Measurements from ENCODE around the gene CYFIP1.

Gene CYFIP1

DNA sequence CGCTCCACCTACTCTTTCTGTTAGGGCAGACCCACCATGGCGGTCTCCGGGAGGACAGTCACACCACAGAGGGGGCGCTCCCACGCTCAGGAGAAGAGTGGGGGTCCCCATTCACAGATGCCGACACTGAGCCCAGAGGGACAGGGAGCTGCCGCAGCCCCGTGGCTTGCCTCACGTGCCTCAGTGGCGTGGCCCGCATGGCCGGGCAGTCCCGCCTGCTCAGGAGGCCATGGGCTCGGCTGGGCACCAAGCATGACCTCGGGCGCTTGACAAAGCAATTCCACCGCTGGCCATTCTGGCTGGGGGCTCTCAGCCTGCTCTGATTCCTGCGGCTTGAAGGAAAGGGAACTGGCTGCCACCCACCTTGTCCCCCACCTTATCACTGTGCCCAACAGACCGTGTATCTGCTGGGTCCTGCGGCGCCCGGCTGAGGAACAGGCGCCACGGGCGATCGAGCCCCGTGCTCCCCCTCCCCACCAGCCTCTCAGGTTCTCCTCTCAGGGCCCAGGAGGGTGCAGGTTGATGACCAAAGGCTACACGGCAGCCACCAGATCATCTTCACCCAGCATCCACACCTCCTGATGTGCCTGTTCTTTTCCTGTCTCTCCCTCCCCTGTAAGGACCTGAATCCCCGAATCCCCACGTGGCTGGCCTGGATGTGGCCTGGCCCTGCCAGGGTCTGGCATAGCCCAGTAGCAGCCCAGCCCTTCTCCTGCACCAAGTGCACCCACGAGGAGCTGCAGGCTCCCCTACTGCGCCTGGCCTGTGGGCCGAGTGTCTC, 20.7 kb downstream of the CYFIP1 start:
- no peak for TF ChIP-seq ZNF274 (IDR thresholded peaks at IDR 0.05; ENCODE audit: low read depth, low read length)
- H3K4me3 ChIP-seq (ENCODE audit: low read length): no peak overlapping the region

DNA sequence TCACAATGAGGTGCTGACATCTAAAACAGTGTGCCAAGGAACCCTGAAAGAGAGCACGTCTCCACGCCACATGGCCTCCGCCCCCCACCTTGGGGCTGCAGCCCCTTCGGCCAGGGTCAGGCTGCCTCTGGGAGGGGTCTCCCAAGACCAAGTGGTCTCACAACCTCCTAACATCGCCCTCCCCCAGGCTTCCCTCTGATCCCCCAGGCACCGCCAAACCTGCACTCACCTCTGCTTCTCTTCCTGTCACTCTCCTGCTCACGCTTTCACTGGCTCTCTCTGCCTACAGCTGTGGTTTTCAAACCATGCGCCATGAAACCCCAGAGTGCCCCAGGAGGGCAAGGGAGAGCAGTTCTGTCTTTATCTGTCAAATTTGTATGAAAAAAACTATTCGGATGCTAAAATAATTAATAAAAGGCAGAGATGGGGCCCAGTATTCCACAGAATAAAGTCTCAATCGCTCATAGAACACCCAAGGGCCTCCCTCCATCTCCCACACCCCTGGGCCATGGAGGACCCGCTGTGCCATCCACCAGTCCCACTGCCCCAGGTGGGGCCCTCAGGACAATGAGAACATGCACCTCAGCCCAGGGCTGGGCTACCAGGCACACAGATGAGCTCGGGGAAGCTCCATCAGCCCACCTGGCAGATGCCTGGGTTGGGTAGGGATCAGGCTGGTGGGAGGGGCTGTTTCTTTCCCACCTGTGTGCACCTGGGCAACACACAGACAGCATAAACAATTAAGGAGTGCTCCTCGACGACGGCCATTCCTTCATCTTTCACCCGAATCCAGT, 21.5 kb downstream of the CYFIP1 start:
- no peak overlapping the region for H3K4me3 ChIP-seq (ENCODE audit: low read length)
- no peak for TF ChIP-seq ZNF274 (IDR thresholded peaks at IDR 0.05; ENCODE audit: low read depth, low read length)

DNA sequence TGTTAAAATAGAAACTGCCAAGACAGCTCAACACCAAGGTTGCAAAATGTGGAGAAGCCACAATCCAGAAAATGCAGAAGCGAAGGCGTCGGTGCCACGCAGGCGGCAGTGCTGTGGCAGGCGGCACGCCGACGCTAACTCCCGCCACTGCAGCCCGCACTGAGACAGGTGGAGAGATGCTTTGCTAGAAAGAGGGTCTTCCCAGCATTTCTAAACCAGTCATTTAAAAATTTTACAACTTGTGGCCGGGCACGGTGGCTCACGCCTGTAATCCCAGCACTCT, 23.2 kb downstream of the CYFIP1 start:
- TF ChIP-seq ZNF274 (IDR thresholded peaks at IDR 0.05; ENCODE audit: low read depth, low read length): no peak
- H3K4me3 ChIP-seq (ENCODE audit: low read length): no peak overlapping the region

DNA sequence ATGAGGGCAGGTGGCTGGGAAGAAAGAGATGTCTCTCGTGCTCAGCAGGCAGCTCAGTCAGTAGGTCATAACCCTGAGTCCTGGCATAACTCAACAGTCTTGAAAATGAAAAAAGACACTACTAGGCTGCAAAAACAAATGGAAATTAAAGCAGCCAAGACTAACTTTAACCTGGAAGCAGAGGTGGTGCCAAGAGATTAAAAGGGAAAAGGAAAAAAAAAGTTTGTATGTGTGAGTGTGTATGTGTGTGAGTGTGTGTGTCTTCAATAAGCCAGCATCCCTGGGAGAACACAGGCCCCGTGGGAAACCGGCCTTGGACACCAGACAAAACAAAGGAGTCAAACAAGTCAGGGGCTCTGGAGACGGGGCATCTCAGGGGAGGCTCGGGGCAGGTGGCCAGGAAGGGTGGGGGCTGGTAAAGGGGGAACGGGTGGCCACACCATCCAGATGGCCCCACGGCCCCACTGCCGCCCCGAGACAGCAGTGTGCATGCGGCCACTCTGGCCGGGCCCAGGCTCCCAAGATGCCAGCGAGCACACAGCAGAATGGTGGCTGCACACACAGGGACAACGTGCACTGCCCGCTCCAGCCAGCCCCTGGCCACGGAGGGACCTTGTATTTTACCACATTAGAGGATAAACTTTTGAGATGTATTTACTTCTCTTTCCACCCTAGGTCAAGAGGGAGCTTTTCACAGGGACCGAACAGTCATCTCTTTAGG, 23.8 kb downstream of the CYFIP1 start:
- H3K4me3 ChIP-seq (ENCODE audit: low read length): no peak overlapping the region
- TF ChIP-seq ZNF274 (IDR thresholded peaks at IDR 0.05; ENCODE audit: low read depth, low read length): no peak

DNA sequence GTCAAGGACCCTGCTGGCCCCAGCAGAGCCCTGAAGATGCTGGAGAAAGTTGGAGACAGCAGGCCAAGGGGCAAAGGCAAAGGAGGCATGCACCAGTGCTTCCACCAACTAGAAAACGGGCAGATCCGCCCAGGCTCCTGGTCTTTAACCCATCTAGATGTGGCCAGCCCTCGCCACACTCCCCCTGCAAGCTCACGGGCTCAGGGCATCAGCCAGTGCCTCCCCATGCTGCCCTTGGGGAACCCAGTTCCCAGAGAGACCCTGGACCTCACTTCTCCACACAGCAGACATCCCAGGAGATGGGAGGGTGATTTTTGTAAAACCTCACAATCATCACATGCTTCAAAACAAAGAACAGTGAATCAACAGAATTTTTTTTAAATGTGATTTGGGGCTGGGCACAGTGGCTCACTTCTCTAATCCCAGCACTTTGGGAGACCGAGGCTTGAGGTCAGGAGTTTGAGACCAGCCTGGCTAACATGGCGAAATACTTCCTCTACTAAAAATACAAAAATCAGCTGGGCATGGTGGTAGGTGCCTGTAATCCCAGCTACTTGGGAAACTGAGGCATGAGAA, 24.5 kb downstream of the CYFIP1 start:
- no peak overlapping the region for H3K4me3 ChIP-seq (ENCODE audit: low read length)
- TF ChIP-seq ZNF274 (IDR thresholded peaks at IDR 0.05; ENCODE audit: low read depth, low read length): no peak

DNA sequence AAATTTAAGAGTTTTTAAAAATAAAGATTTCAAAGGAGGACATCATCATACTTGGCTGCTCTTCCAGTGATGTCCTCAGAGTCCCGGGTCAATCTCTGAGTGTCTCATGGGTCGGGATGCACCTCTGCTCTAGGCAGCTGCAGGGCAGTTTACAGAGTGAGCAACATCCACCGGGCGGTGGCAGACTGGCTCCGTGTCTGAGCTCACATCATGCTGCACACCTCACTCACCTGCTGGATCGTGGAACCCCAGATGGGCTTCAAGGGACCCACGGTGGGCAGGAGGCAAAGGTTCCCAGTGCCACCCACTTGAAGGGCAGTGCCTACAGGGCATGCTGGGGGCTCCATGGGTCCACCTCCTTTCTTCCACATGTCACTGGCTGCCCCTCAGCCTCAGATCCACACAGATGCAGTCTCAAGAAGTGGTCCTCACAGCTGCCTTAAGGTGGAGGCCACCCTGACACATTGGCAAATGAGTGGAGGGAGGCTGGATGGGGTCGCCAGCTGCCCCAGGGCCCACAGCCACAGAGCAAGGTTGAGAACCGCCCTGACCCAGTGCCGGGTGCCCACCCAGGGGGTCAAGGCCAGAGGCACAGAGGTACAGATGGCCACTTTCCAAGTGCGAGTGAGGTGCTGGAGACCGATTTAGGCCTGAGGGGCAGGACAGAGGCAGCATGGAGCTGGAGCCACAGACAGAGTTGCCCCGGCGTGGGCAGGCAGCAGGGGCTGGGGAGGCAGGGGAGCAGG, 25.2 kb downstream of the CYFIP1 start:
- TF ChIP-seq ZNF274 (IDR thresholded peaks at IDR 0.05; ENCODE audit: low read depth, low read length): no peak
- no peak overlapping the region for H3K4me3 ChIP-seq (ENCODE audit: low read length)

DNA sequence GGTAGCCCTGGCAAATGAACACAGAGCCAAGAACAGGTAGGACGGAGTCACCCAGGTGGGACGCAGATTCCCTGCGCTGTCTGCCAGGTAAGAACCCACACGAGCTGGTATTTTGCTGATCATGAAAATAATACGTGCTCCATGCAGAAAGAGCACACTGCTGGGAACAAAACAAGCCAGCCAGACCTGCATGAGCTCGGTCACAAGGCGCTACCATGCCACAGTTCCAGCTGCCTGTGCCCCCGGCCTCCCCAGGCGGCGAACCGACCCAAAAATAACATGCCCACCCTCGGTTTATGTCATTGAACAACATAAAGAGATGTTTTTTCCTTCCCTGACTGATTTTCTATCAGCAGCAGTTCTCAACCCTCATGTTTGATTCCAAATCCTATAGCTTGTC, 25.8 kb downstream of the CYFIP1 start:
- H3K4me3 ChIP-seq (ENCODE audit: low read length): no peak overlapping the region
- no peak for TF ChIP-seq ZNF274 (IDR thresholded peaks at IDR 0.05; ENCODE audit: low read depth, low read length)

DNA sequence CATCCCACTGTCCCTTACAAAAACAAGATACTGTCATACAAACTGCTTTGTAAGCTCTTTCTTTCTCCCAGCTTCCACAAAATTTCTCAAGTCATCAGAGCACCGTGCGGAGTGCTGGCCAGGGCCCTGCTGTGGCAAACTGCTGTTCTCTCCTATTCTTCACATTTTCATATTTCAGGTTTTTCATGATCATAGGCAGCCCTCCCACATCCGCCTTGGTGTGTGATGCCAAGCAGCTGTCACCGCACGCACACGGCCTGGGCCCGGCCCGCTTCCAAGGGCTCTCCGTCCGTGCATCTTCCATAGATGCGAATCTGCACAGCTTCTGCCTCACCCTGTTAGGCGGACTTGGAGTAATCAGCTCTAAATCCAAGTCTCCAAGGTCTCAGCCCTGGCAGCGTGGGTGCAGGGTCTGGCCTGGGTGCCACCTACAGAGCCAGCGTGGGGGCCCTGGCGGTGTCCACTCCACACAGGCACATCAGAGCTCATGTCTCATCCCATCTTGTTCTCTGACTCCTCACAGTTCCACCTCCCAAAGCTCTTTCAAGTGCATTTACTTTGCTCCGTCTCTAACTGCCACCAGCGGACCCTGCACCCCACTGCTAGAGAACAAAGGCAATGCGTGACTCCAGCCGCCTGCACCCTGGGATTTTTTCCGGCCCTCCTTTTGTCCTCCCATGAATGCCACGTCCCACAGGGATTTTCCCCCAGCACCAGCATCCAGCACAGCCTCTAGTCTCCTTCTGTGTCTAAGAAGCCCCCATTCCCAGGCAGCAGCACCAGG, 27.2 kb downstream of the CYFIP1 start:
- TF ChIP-seq ZNF274 (IDR thresholded peaks at IDR 0.05; ENCODE audit: low read depth, low read length): no peak
- H3K4me3 ChIP-seq (ENCODE audit: low read length): no peak overlapping the region

DNA sequence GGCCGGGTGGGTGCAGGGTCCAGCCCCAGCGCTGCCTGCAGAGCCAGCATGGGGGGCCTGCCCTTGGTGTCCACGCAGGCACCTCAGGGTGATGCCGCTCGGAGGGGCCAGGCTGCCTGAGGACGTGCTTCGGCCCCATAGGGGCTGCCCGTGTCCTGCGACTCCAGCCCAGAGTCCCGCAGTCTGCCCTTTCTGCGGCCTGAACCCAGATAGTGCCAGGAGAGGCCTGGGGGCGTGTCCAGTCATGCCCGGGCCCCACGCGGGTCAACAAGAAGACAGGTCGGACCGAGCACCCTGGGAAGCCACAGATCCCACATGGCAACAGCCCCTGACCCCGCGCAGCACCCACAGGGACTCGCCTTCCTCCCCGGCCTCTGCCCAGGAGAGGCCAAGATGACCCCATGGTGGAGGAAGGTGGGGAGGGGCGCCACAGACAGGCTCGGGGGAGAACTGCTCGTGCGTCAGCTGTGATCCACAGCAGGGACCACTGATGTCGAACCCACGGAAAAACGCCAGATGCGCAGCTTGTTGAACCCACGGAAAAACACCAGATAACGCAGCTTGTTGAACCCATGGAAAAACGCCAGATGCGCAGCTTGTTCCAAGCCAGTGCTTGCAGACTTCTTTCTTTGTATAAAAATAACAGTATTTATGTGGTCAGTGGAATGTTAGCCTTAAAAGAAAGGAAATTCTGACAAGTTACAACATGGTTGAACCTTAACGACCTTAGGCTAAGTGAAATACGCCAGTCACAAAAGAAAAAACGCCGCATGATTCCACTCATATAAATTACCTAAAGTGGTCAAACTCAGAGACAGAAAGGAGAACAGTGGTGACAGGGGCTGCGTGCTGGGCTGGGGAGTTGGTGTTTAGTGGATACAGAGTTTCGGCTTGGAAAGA, 28.5 kb downstream of the CYFIP1 start:
- TF ChIP-seq ZNF274 (IDR thresholded peaks at IDR 0.05; ENCODE audit: low read depth, low read length): no peak

DNA sequence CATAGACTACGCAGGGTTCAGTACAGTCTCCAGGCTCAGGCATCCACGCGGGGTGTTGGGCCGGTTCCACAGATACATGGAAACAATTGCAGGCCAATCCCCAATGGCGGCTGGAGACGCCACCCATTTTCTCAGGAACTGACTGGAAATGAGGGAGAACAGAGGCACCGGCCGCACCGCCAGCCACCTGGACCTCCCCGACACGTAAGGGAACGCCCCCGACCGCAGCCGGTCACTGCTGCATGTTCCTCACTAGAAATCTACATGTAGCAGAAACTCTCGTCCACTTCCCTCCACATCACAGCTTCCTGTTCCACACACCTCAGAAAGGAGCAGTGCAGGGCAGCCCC, 29.2 kb downstream of the CYFIP1 start:
- H3K4me3 ChIP-seq (ENCODE audit: low read length): no peak overlapping the region
- TF ChIP-seq ZNF274 (IDR thresholded peaks at IDR 0.05; ENCODE audit: low read depth, low read length): no peak

More for the DNA sequence above, 28.5 kb downstream of the CYFIP1 start:
- H3K4me3 ChIP-seq (ENCODE audit: low read length): no peak overlapping the region

DNA sequence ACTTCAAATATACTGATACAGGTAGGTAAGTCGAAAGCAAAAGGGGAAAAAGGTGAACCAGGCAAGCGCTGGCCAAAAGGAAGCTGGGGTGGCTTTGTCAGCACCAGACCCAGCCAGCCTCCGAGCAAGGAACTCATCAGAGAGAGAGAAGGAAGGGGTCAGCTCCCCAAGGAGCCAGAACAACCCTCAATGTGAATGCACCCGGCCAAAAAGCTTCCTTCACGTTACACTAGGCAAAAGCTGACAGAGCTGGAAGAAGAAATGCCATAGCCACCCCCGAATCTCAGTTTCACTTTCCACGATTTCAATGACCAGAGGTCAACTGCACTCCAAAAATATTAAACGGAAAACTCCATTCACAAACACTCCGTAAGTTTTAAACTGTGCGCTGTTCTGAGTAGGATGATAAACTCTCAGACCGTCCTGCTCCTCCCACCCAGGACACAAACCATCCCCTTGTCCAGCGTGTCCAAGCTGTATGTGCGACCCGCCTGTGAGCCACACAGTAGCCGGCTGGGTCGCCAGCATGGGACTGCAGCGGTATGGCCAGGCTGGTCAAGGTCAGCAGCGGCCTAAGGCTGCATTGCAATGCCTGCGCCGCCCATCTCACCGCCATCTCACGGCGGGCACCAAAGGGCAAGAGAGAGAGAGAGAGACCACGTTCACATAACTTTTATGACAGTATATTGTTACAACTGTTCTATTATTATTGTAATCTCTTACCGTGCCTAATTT, 29.7 kb downstream of the CYFIP1 start:
- no peak for TF ChIP-seq ZNF274 (IDR thresholded peaks at IDR 0.05; ENCODE audit: low read depth, low read length)
- H3K4me3 ChIP-seq (ENCODE audit: low read length): no peak overlapping the region

Data from GM08714 (cell line).